Renal cortical epithelial cell (primary cell): ENCODE data around the gene GTF3C1. TPM values are rescaled to one million over a fixed set of nuclear protein-coding genes. Genes with fewer than 3 reads are reported as not detected.
A peak's percentile ranks its signal among the peaks of the same experiment; 100 is the strongest.
"Not testable (repeated sequence)": the region's sequence is repeated elsewhere in the genome, so short reads cannot be mapped to it uniquely, and the experiment has no call there.

Source experiments
- DNase-seq: peaks from one replicate; pipeline ENCODE4 v3.0.0-alpha.2; 2011; ENCODE audit warnings: low read depth
- total RNA-seq: library from RNA; depleted of rRNA; stranded (reverse); fragments of >200 nt; gene quantifications from 2 replicates; pipeline ENCODE4 v1.2.3, GENCODE V29; 2014

The GTF3C1 gene
- total RNA-seq, 1 donor from 2014 or later, result 97.3 TPM

- DNase-seq, result no peak
Observed at GRCh38 chr16:27464626-27465482, 84.9 kb downstream of the GTF3C1 start.

GRCh38 chr16:27463741-27464591 is 85.7 kb downstream of the GTF3C1 start:
- DNase-seq, result no peak

GRCh38 chr16:27462846-27463682 is 86.6 kb downstream of the GTF3C1 start:
- no peak for DNase-seq

GRCh38 chr16:27462200-27462845 is 87.4 kb downstream of the GTF3C1 start:
- no peak for DNase-seq

GRCh38 chr16:27461483-27462171 is 88.1 kb downstream of the GTF3C1 start:
- peak; percentile 38 for DNase-seq

- no peak for DNase-seq
Observed at GRCh38 chr16:27460663-27461482, 88.8 kb downstream of the GTF3C1 start.

- DNase-seq, result no peak
Observed at GRCh38 chr16:27460213-27460612, 89.5 kb downstream of the GTF3C1 start.

GRCh38 chr16:27458987-27459688 is 90.6 kb downstream of the GTF3C1 start:
- no peak for DNase-seq

GRCh38 chr16:27458258-27458657 is 91.5 kb downstream of the GTF3C1 start:
- no peak for DNase-seq

- not testable (repeated sequence) for DNase-seq
Observed at GRCh38 chr16:27457605-27457900, 92.2 kb downstream of the GTF3C1 start.

GRCh38 chr16:27455700-27456099 is 94.0 kb downstream of the GTF3C1 start:
- DNase-seq, result no peak

- no peak for DNase-seq
Observed at GRCh38 chr16:27453494-27453825, 96.3 kb downstream of the GTF3C1 start.

- no peak for DNase-seq
Observed at GRCh38 chr16:27452569-27453493, 96.9 kb downstream of the GTF3C1 start.

- no peak for DNase-seq
Observed at GRCh38 chr16:27450196-27450549, 99.5 kb downstream of the GTF3C1 start.

- no peak for DNase-seq
Observed at GRCh38 chr16:27449434-27450195, 100.1 kb downstream of the GTF3C1 start.

GRCh38 chr16:27448532-27449433 is 100.9 kb downstream of the GTF3C1 start:
- no peak for DNase-seq

GRCh38 chr16:27447301-27447700 is 102.4 kb downstream of the GTF3C1 start:
- no peak for DNase-seq
